Mesodermal cell (in vitro differentiated cells): Measurements from ENCODE around the gene GNB1L.

Source experiments
- H3K27ac ChIP-seq: 2 replicates; pipeline ENCODE4 v1.7.0; 2013; ENCODE audit warnings: mild to moderate bottlenecking, low read depth, low read length, moderate library complexity; ENCODE audit not compliant: severe bottlenecking
- H3K36me3 ChIP-seq: 2 replicates; pipeline ENCODE4 v1.7.1; 2013; ENCODE audit warnings: mild to moderate bottlenecking, low read length, moderate library complexity; ENCODE audit not compliant: control insufficient read depth, insufficient read depth
- H3K4me1 ChIP-seq: one replicate; pipeline ENCODE4 v1.7.1; 2013; ENCODE audit warnings: mild to moderate bottlenecking, low read length; ENCODE audit not compliant: insufficient read depth, control insufficient read depth, poor library complexity, severe bottlenecking
- H3K4me3 ChIP-seq: 2 replicates; pipeline ENCODE4 v1.7.0; 2013; ENCODE audit warnings: low read length, control low read depth, mild to moderate bottlenecking; ENCODE audit not compliant: insufficient read depth, poor library complexity, severe bottlenecking; ENCODE audit errors: extremely low read depth
- H3K9me3 ChIP-seq: 2 replicates; pipeline ENCODE4 v1.7.1; 2013; ENCODE audit warnings: mild to moderate bottlenecking, low read length, moderate library complexity; ENCODE audit not compliant: control insufficient read depth
- WGBS, 2 experiments: methylation state at CpG; one replicate each; pipeline ENCODE4 v1.1.5; 2013; ENCODE audit warnings: missing lambda C conversion rate in 2 of 2; ENCODE audit not compliant: insufficient coverage in 2 of 2; 5-methylcytosine and 5-hydroxymethylcytosine counted together

GNB1L gene

GRCh38 chr22:19775496-19776325 lies 79.0 kb downstream of the GNB1L start:
- Histone ChIP-seq H3K36me3 (no peaks in the 10 kb centered on the region), H3K4me3 (no peak overlapping the region), H3K9me3 (no peaks in the 10 kb centered on the region), H3K4me1 (no peaks in the 10 kb centered on the region), H3K27ac (no peak overlapping the region)
- 94 to 95% methylated on average over 17 to 22 of the region's 24 CpGs for WGBS, 2 experiments

- Histone ChIP-seq H3K36me3 (no peaks in the 10 kb centered on the region), H3K27ac (no peak overlapping the region), H3K9me3 (no peaks in the 10 kb centered on the region), H3K4me1 (no peaks in the 10 kb centered on the region), H3K4me3 (no peak overlapping the region)
- whole genome bisulfite sequencing, 2 experiments: 88 to 90% methylated on average over 6 to 7 of the region's 8 CpGs
These were observed 80.0 kb downstream of the GNB1L start for GRCh38 chr22:19774628-19775027.

DNA sequence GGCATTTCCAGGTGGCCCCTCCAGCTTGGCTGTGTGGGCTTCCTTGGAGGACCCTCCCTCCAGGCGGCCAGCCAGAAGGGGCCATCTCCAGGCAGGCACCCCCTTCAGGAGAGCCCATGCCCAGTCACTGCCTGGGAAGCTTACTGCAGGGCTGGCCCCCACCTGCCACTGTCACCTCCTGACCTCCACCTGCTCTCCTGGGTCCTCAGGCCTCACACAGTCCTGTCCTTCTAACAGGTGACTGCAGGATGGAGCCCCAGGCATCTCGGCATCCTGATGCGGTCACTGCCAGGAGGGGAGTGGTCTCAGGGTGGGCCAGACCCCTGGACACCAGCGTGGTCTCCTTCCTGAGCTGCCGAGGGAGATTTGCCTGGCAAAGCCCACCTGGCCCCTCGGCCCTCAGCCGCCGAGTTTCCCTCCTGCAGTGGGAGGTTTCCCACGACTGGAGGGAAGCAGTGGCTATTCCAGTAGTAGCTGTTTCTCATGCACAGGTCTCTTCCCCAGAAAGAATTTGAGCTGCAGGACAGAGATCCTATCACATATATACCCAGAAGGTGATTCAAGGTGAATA lies 81.1 kb downstream of the GNB1L start:
- Histone ChIP-seq H3K36me3 (no peaks in the 10 kb centered on the region), H3K4me3 (no peak overlapping the region), H3K9me3 (no peaks in the 10 kb centered on the region), H3K4me1 (no peaks in the 10 kb centered on the region), H3K27ac (no peak overlapping the region)
- WGBS, 2 experiments: 80 to 94% methylated on average over 4 to 9 of the region's 9 CpGs

- Histone ChIP-seq H3K27ac (no peak overlapping the region), H3K4me1 (peaks cover 1% of the 10 kb centered on the region), H3K36me3 (no peaks in the 10 kb centered on the region), H3K9me3 (no peaks in the 10 kb centered on the region), H3K4me3 (no peak overlapping the region)
- WGBS, 2 experiments: 83 to 89% methylated on average over 23 to 24 of the region's 25 CpGs
These were observed 81.8 kb downstream of the GNB1L start for GRCh38 chr22:19772673-19773469.

DNA sequence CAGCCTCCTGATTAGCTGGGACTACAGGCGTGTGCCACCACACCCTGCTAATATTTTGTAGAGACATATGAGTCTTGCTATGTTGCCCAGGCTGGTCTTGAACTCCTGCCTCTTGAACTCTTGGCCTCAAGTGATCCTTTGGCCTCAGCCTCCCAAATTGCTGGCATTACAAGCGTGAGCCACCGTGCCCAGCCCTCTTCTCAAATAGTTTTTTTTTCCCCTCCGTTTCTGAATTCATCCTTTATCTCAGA lies 82.3 kb downstream of the GNB1L start:
- peaks cover 6% of the 10 kb centered on the region for H3K4me1 ChIP-seq
- H3K27ac ChIP-seq: no peak overlapping the region
- H3K4me3 ChIP-seq: no peak overlapping the region
- H3K9me3 ChIP-seq: no peaks in the 10 kb centered on the region
- no peaks in the 10 kb centered on the region for H3K36me3 ChIP-seq
- 73 to 85% methylated on average over 4 of the region's 4 CpGs for WGBS, 2 experiments

DNA sequence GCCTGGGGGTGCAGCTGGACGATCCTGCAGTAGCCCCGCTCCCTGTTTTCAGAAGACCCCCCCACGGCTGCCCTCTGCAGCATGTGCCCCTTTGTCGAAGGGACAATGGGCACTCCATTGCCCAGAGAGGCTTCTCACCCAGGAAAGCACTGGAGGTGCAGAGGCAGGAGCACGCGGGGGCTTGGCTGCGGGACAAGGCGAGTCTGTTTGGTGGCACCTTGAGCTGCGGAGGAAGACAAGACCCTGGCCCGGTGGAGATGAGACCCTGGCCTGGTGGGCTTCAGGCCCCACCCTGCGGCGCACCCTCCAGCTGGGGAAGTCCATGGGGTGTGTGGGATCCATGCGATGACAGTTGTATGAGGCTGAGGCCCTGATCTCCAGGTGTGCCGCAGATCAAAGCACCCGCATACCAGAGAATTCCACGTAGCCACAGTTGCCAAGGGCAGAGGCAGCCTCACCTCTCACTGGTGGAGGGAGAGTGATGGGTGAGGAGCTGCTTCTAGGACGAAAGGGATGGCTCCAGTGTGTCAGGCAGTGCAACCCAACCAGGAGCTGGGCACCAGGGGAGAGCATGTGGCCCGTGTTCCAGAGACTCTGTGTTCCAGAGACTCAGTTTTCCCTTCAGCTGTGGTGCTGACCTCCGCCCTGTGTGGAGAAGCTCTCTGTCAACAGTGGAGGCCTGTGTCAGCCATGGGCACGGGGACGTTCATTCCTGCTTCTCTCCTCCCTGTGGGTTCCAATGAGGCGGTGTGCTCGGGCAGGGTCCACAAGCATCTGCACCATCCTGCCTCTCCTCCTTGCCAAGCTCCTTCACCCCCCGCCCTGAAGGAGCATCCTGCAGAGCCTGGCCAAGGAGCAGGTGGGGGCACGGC lies 84.1 kb downstream of the GNB1L start:
- Histone ChIP-seq H3K27ac (no peak overlapping the region), H3K4me1 (peaks cover 6% of the 10 kb centered on the region), H3K9me3 (no peaks in the 10 kb centered on the region), H3K4me3 (no peak overlapping the region), H3K36me3 (no peaks in the 10 kb centered on the region)
- WGBS, 2 experiments: 87% methylated on average over 15 to 23 of the region's 25 CpGs

GRCh38 chr22:19769393-19769715 lies 85.3 kb downstream of the GNB1L start:
- Histone ChIP-seq H3K9me3 (no peaks in the 10 kb centered on the region), H3K4me1 (peaks cover 16% of the 10 kb centered on the region), H3K36me3 (no peaks in the 10 kb centered on the region), H3K4me3 (no peak overlapping the region), H3K27ac (no peak overlapping the region)
- 97 to 98% methylated on average over 12 of the region's 12 CpGs for WGBS, 2 experiments

DNA sequence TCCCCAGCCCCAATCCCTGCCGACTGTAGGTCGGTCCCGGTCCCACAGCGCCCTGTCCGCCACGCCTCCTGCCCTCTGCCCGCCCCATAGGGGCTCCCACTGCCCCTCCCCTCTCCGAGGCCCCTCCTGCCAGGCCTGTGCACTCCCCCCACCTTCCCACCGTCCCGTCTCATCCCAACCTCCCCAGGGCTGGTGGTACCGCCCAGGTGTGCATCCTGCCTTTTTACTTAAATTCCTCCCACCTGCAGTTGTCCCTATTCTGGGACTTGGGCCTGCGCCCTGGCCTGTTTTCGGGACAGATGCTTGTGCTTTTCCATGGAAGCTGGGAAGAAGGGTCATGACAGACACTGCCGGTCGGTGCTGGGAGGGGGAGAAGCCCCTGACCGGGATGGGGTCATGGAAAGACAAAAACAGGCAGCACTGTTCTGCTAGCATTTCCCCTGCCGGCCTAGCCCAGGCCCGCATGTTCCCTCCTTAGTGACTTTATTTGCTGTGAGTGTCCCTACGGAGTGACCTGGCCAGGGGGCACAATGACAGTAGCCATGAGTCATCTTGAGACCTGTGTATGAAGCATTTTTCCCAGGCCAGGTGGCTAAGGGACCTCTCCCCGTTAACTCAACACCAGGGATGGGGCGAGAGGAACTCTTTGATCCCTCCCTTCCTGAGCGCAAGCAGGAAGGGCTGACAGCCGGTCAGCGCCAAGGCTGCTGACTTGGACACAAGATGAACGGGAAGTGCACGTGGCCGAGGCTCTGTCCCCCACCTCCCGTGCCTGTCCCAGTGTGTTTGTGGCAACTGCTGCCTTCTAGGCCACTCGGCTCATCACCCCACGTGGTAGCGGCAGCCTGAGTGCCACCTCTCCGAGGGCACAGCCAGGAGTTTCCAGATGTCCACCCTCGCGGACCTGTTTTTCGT lies 87.0 kb downstream of the GNB1L start:
- 29 to 31% methylated on average over 26 of the region's 35 CpGs for whole genome bisulfite sequencing, 2 experiments
- Histone ChIP-seq H3K4me3 (no peak overlapping the region), H3K36me3 (no peaks in the 10 kb centered on the region), H3K9me3 (no peaks in the 10 kb centered on the region), H3K27ac (no peak overlapping the region), H3K4me1 (peaks cover 16% of the 10 kb centered on the region)

DNA sequence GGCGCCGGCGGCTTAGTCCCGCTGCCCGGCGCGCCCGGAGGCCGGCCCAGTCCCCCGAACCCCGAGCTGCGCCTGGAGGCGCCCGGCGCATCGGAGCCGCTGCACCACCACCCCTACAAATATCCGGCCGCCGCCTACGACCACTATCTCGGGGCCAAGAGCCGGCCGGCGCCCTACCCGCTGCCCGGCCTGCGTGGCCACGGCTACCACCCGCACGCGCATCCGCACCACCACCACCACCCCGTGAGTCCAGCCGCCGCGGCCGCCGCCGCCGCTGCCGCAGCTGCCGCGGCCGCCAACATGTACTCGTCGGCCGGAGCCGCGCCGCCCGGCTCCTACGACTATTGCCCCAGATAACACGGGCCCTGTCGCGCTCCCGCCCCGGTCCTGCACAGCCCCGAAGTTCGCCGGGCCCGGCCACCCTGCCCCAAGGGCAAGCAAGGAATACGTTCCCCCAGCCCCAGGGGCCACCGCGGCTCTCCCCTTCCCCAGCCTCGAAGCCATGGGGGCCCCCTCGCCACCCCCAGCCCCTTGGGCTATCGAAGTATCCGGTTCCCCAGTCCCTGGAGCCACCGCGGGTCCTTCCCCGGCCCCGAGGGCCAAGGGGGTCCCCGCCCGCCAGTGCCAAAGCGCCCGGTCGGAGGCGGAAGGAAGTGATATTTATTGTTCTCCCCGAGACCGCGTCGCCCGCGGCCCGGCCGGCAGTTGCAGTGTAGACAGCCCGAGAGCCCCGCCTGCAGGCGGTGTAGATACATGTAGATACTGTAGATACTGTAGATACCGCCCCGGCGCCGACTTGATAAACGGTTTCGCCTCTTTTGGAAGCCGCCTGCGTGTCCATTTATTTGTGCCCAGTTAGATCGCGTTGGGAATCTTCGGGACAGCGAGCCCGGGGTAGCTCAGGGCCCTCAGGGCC lies 87.9 kb downstream of the GNB1L start:
- peak overlapping the region; percentile 18 for H3K4me3 ChIP-seq
- H3K27ac ChIP-seq: no peak overlapping the region
- H3K36me3 ChIP-seq: no peaks in the 10 kb centered on the region
- WGBS, 2 experiments: 2 to 3% methylated on average over 52 to 69 of the region's 103 CpGs
- H3K4me1 ChIP-seq: peaks cover 16% of the 10 kb centered on the region
- no peaks in the 10 kb centered on the region for H3K9me3 ChIP-seq
